ENCODE results near the gene CHMP1B.

CHMP1B gene

GRCh38 chr18:11886577-11887110, 35.4 kb downstream of the CHMP1B start:
- H2AFZ ChIP-seq (ENCODE audit: low read length), result no peak overlapping the region
- H3K4me1 ChIP-seq (ENCODE audit: insufficient read depth, low read length, poor library complexity, severe bottlenecking), result no peaks in the 10 kb centered on the region
- H3K4me3 ChIP-seq (ENCODE audit: low read length, poor library complexity, severe bottlenecking), result no peak overlapping the region
- no peak overlapping the region for H3K4me2 ChIP-seq (ENCODE audit: low read depth, low read length, poor library complexity, severe bottlenecking)
- H4K20me1 ChIP-seq (ENCODE audit: insufficient read depth, low read length, poor library complexity, severe bottlenecking), result no peaks in the 10 kb centered on the region
- TF ChIP-seq EZH2phosphoT487 (IDR thresholded peaks at IDR 0.05; ENCODE audit: borderline replicate concordance), result no peak
- H3K36me3 ChIP-seq (ENCODE audit: insufficient read depth, low read length), result no peaks in the 10 kb centered on the region; the same call in 1 of the 2 replicates
- H3F3A ChIP-seq (ENCODE audit: low read depth), result no peaks in the 10 kb centered on the region
- H3K9me2 ChIP-seq (replicated peaks; ENCODE audit: low read depth, low read length), result no peaks in the 10 kb centered on the region
- H3K9ac ChIP-seq (ENCODE audit: low read depth, low read length, poor library complexity, severe bottlenecking), result no peak overlapping the region
- H3K27me3 ChIP-seq (ENCODE audit: insufficient read depth, low read length, poor library complexity, severe bottlenecking), result no peaks in the 10 kb centered on the region
- no peaks in the 10 kb centered on the region for H3K9me3 ChIP-seq (ENCODE audit: insufficient read depth, low read depth, low read length)
- no peaks in the 10 kb centered on the region for H3K79me2 ChIP-seq (ENCODE audit: insufficient read depth, low read length)

DNA sequence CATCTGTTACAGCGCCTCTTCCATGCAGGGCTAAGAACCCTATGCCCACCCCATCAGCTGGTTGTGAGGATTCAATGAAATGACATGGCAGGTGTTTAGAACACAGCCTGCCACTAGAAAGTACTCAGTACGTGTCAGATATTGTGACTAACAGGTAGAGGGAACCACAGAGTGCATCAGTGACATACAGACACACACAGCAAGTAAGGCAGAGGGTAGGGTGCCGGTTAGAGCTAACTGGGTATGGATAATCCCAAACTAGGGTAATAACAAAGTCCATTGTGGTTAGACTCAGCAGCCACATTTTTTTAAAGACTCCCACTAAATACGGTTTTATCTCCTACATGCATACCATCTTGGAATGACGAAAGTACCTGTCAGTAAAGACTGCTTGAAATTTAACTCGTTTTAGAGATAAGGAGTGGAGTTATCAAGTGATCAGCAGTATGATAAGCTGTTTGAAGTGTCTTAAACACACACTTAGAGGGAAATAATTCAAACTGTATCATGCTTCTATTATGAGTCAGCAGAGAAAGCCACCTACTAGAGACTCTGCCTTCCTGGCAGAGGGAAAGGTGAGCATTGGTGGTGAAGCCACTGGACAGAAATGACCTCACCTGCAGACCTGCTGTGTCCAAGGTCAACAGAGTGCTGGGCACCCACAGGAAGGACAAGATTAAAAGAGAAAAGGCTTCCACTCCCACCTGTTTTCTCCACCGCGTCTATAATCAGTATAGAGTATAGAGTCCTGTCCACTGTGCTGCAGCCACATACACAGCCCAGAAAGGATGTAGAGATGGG, 36.3 kb downstream of the CHMP1B start:
- Histone ChIP-seq H3F3A (ENCODE audit: low read depth) (no peaks in the 10 kb centered on the region), H3K27me3 (ENCODE audit: insufficient read depth, low read length, poor library complexity, severe bottlenecking) (no peaks in the 10 kb centered on the region), H3K9me3 (ENCODE audit: insufficient read depth, low read depth, low read length) (no peaks in the 10 kb centered on the region), H3K4me3 (ENCODE audit: low read length, poor library complexity, severe bottlenecking) (no peak overlapping the region), H3K36me3 (ENCODE audit: insufficient read depth, low read length) (no peaks in the 10 kb centered on the region; the same call in 1 of the 2 replicates), H4K20me1 (ENCODE audit: insufficient read depth, low read length, poor library complexity, severe bottlenecking) (no peaks in the 10 kb centered on the region), H3K4me1 (ENCODE audit: insufficient read depth, low read length, poor library complexity, severe bottlenecking) (no peaks in the 10 kb centered on the region), H3K79me2 (ENCODE audit: insufficient read depth, low read length) (no peaks in the 10 kb centered on the region), H3K9me2 (replicated peaks; ENCODE audit: low read depth, low read length) (no peaks in the 10 kb centered on the region), H2AFZ (ENCODE audit: low read length) (no peak overlapping the region), H3K9ac (ENCODE audit: low read depth, low read length, poor library complexity, severe bottlenecking) (no peak overlapping the region), H3K4me2 (ENCODE audit: low read depth, low read length, poor library complexity, severe bottlenecking) (no peak overlapping the region)
- TF ChIP-seq EZH2phosphoT487 (IDR thresholded peaks at IDR 0.05; ENCODE audit: borderline replicate concordance), result no peak
- TF ChIP-seq, protein P1, sequence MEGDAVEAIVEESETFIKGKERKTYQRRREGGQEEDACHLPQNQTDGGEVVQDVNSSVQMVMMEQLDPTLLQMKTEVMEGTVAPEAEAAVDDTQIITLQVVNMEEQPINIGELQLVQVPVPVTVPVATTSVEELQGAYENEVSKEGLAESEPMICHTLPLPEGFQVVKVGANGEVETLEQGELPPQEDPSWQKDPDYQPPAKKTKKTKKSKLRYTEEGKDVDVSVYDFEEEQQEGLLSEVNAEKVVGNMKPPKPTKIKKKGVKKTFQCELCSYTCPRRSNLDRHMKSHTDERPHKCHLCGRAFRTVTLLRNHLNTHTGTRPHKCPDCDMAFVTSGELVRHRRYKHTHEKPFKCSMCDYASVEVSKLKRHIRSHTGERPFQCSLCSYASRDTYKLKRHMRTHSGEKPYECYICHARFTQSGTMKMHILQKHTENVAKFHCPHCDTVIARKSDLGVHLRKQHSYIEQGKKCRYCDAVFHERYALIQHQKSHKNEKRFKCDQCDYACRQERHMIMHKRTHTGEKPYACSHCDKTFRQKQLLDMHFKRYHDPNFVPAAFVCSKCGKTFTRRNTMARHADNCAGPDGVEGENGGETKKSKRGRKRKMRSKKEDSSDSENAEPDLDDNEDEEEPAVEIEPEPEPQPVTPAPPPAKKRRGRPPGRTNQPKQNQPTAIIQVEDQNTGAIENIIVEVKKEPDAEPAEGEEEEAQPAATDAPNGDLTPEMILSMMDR (conservative IDR thresholded peaks at IDR 0.05; ENCODE audit: low read length), result no peak

DNA sequence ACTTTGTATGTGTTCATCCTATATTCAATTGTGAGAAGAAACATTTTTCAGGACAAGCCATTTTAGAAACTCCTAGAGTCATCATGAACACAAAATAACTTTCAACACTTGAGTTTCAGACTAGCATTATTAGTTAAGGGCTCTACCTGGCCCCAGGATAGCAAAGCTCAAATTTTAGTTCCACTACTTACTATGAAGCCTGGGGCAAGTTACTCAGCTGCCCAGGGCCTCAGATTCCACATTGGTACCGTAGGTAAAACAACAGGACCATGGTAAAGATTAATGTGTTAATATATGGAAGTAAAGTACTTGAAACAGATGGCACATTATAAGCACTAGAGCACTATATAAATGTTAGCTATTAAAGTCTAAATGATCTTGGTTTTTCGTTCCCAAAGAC, 37.5 kb downstream of the CHMP1B start:
- no peaks in the 10 kb centered on the region for H3K27me3 ChIP-seq (ENCODE audit: insufficient read depth, low read length, poor library complexity, severe bottlenecking)
- H2AFZ ChIP-seq (ENCODE audit: low read length), result no peak overlapping the region
- no peaks in the 10 kb centered on the region for H3F3A ChIP-seq (ENCODE audit: low read depth)
- no peaks in the 10 kb centered on the region for H3K79me2 ChIP-seq (ENCODE audit: insufficient read depth, low read length)
- no peak overlapping the region for H3K4me3 ChIP-seq (ENCODE audit: low read length, poor library complexity, severe bottlenecking)
- no peaks in the 10 kb centered on the region; the same call in 1 of the 2 replicates for H3K36me3 ChIP-seq (ENCODE audit: insufficient read depth, low read length)
- H3K9ac ChIP-seq (ENCODE audit: low read depth, low read length, poor library complexity, severe bottlenecking), result no peak overlapping the region
- no peaks in the 10 kb centered on the region for H3K9me3 ChIP-seq (ENCODE audit: insufficient read depth, low read depth, low read length)
- H4K20me1 ChIP-seq (ENCODE audit: insufficient read depth, low read length, poor library complexity, severe bottlenecking), result no peaks in the 10 kb centered on the region
- H3K9me2 ChIP-seq (replicated peaks; ENCODE audit: low read depth, low read length), result no peaks in the 10 kb centered on the region
- TF ChIP-seq EZH2phosphoT487 (IDR thresholded peaks at IDR 0.05; ENCODE audit: borderline replicate concordance), result no peak
- TF ChIP-seq, protein P1 (conservative IDR thresholded peaks at IDR 0.05; ENCODE audit: low read length), result no peak
- H3K4me2 ChIP-seq (ENCODE audit: low read depth, low read length, poor library complexity, severe bottlenecking), result no peak overlapping the region
- H3K4me1 ChIP-seq (ENCODE audit: insufficient read depth, low read length, poor library complexity, severe bottlenecking), result no peaks in the 10 kb centered on the region
